Measurements from ENCODE around the gene TLR2.

Gene TLR2

GRCh38 chr4:153684182-153684970, at the start of gene TLR2:
Gene TLR2 (plus strand): TSS chr4:153684280. CDS start chr4:153702908, 18,628 bp downstream.
- no peak for DNase-seq

- DNase-seq: no peak
Observed at GRCh38 chr4:153634738-153635353, 49.2 kb upstream of the TLR2 start.

GRCh38 chr4:153635846-153636245, 48.2 kb upstream of the TLR2 start:
- DNase-seq: no peak

GRCh38 chr4:153637201-153637600, 46.9 kb upstream of the TLR2 start:
- no peak for DNase-seq

GRCh38 chr4:153638011-153638410, 46.1 kb upstream of the TLR2 start:
- DNase-seq: no peak

- DNase-seq: no peak
Observed at GRCh38 chr4:153638999-153639398, 45.1 kb upstream of the TLR2 start.

GRCh38 chr4:153639833-153640802, 44.0 kb upstream of the TLR2 start:
- no peak for DNase-seq

GRCh38 chr4:153641532-153641931, 42.5 kb upstream of the TLR2 start:
- DNase-seq: no peak

- no peak for DNase-seq
Observed at GRCh38 chr4:153643406-153644383, 40.4 kb upstream of the TLR2 start.

- no peak for DNase-seq
Observed at GRCh38 chr4:153645183-153645582, 38.9 kb upstream of the TLR2 start.

GRCh38 chr4:153646261-153646660, 37.8 kb upstream of the TLR2 start:
- DNase-seq: no peak

- no peak for DNase-seq
Observed at GRCh38 chr4:153646978-153647377, 37.1 kb upstream of the TLR2 start.

GRCh38 chr4:153647975-153648374, 36.1 kb upstream of the TLR2 start:
- no peak for DNase-seq

GRCh38 chr4:153649572-153649991, 34.5 kb upstream of the TLR2 start:
- no peak for DNase-seq

- DNase-seq: peak; percentile 59
Observed at GRCh38 chr4:153651116-153651515, 33.0 kb upstream of the TLR2 start.

- no peak for DNase-seq
Observed at GRCh38 chr4:153651587-153651986, 32.5 kb upstream of the TLR2 start.

- DNase-seq: no peak
Observed at GRCh38 chr4:153652051-153652784, 31.9 kb upstream of the TLR2 start.

GRCh38 chr4:153655002-153655541, 29.0 kb upstream of the TLR2 start:
- DNase-seq: no peak

GRCh38 chr4:153655928-153656327, 28.2 kb upstream of the TLR2 start:
- DNase-seq: no peak

GRCh38 chr4:153661215-153661822, 22.8 kb upstream of the TLR2 start:
- DNase-seq: no peak

- DNase-seq: no peak
Observed at GRCh38 chr4:153661908-153662307, 22.2 kb upstream of the TLR2 start.

All from DMS79 (cell line).